ENCODE data around the gene IDH2.

DNA sequence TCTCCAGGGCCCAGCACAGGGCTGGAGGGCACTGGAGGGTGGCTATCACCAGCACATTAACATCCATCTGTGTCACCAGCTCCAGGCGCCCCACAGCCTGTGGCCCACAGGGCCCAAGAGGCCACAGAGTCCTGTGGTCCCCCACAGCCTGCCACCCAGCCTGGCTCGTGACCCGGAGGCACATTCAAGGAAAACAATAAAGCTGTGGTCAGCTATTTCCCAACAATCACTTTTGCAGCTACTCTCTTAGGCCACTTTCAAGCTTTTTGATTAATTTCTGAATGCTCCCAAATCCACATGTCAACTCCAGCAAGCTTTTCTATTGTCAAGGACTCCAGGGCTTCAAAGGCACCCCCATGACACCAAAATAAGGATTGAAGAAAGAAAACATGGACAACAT is 16.7 kb downstream of the IDH2 start:
- TF ChIP-seq POLR2AphosphoS5 (IDR thresholded peaks at IDR 0.05) (no peak), EP300 (IDR thresholded peaks at IDR 0.05; ENCODE audit: low read depth) (no peak), POLR2A (IDR thresholded peaks at IDR 0.05) (no peak)
- TF ChIP-seq, protein P1, sequence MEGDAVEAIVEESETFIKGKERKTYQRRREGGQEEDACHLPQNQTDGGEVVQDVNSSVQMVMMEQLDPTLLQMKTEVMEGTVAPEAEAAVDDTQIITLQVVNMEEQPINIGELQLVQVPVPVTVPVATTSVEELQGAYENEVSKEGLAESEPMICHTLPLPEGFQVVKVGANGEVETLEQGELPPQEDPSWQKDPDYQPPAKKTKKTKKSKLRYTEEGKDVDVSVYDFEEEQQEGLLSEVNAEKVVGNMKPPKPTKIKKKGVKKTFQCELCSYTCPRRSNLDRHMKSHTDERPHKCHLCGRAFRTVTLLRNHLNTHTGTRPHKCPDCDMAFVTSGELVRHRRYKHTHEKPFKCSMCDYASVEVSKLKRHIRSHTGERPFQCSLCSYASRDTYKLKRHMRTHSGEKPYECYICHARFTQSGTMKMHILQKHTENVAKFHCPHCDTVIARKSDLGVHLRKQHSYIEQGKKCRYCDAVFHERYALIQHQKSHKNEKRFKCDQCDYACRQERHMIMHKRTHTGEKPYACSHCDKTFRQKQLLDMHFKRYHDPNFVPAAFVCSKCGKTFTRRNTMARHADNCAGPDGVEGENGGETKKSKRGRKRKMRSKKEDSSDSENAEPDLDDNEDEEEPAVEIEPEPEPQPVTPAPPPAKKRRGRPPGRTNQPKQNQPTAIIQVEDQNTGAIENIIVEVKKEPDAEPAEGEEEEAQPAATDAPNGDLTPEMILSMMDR (IDR thresholded peaks at IDR 0.05), result no peak

Measured in transverse colon (tissue), 4 donors.